Ishikawa (cell line): Measurements from ENCODE around the gene SLX9.

Experiments used
- CEBPB ChIP-seq: IDR thresholded peaks from 2 replicates; pipeline ENCODE4 v1.6.1; 2012
- CREB1 ChIP-seq: IDR thresholded peaks from 2 replicates; pipeline ENCODE4 v1.6.1; 2012; ENCODE audit warnings: low read depth
- EGR1 ChIP-seq: IDR thresholded peaks from 2 replicates; pipeline ENCODE4 v1.6.1; 2012
- MAX ChIP-seq: IDR thresholded peaks from 2 replicates; pipeline ENCODE4 v1.6.1; 2012
- RAD21 ChIP-seq: IDR thresholded peaks from 2 replicates; pipeline ENCODE4 v1.6.1; 2012; ENCODE audit warnings: low read depth
- REST ChIP-seq: IDR thresholded peaks from 2 replicates; pipeline ENCODE4 v1.6.1; 2012; ENCODE audit warnings: low read depth, mild to moderate bottlenecking
- TAF1 ChIP-seq: IDR thresholded peaks from 2 replicates; pipeline ENCODE4 v1.6.1; 2012; ENCODE audit warnings: low read depth, mild to moderate bottlenecking
- YY1 ChIP-seq: IDR thresholded peaks from 2 replicates; pipeline ENCODE4 v1.6.1; 2012; ENCODE audit warnings: low read depth

- no peak for TF ChIP-seq CEBPB
- no peak for TF ChIP-seq MAX
- TF ChIP-seq REST = no peak
- no peak for TF ChIP-seq RAD21
- TF ChIP-seq EGR1 = no peak
- TF ChIP-seq CREB1 = no peak
- no peak for TF ChIP-seq YY1
- TF ChIP-seq TAF1 = no peak
Observed at GRCh38 chr21:44998086-44998620, 58.3 kb downstream of the SLX9 start.
